Astrocyte (in vitro differentiated cells and primary cell): ENCODE measurements around the gene ADAMTS9. TPM values are rescaled to one million over a fixed set of nuclear protein-coding genes. Genes with fewer than 3 reads are reported as not detected.

Source experiments
- DNase-seq: peaks from one replicate; pipeline ENCODE4 v3.0.0-alpha.2; 2010; ENCODE audit warnings: low read depth
- FAIRE-seq: peaks from 2 replicates; lab custom pipeline; 2011; peaks lifted over from hg19 to GRCh38; lab: Jason Lieb, UNC
- H2AFZ ChIP-seq: 2 replicates; pipeline ENCODE4 v1.6.0; 2012; ENCODE audit warnings: low read depth, low read length, inconsistent platforms
- H3K27ac ChIP-seq: 2 replicates; pipeline ENCODE4 v1.5.1; 2011; ENCODE audit warnings: low read depth, low read length, inconsistent platforms
- H3K27me3 ChIP-seq: 2 replicates; pipeline ENCODE4 v1.6.0; 2011; ENCODE audit warnings: low read length, inconsistent platforms; ENCODE audit not compliant: insufficient read depth
- H3K36me3 ChIP-seq: 2 replicates; pipeline ENCODE4 v1.5.1; 2011; ENCODE audit warnings: low read length, inconsistent platforms; ENCODE audit not compliant: insufficient read depth
- H3K4me1 ChIP-seq: 2 replicates; pipeline ENCODE4 v1.5.1; 2011; ENCODE audit warnings: low read length, inconsistent platforms; ENCODE audit not compliant: insufficient read depth
- H3K4me2 ChIP-seq: 2 replicates; pipeline ENCODE4 v1.6.0; 2012; ENCODE audit warnings: low read length, inconsistent platforms
- H3K4me3 ChIP-seq: 2 replicates; pipeline ENCODE4 v1.5.1; 2011; ENCODE audit warnings: low read depth, mild to moderate bottlenecking, low read length, inconsistent platforms; ENCODE audit not compliant: insufficient read depth
- H3K79me2 ChIP-seq: 2 replicates; pipeline ENCODE4 v1.6.0; 2012; ENCODE audit warnings: mild to moderate bottlenecking, low read length, inconsistent platforms; ENCODE audit not compliant: insufficient read depth
- H3K9ac ChIP-seq: 2 replicates; pipeline ENCODE4 v1.6.0; 2012; ENCODE audit warnings: mild to moderate bottlenecking, low read length, inconsistent platforms
- H3K9me3 ChIP-seq: 2 replicates; pipeline ENCODE4 v1.5.1; 2012; ENCODE audit warnings: low read depth, mild to moderate bottlenecking, low read length, inconsistent platforms; ENCODE audit not compliant: insufficient read depth
- H4K20me1 ChIP-seq: 2 replicates; pipeline ENCODE4 v1.6.0; 2012; ENCODE audit warnings: low read length, inconsistent platforms; ENCODE audit not compliant: insufficient read depth
- H3K27ac Mint-ChIP-seq: one replicate; pipeline ENCODE4 v1.8.0; 2021; ENCODE audit warnings: mild to moderate bottlenecking, mixed read lengths; ENCODE audit not compliant: unreplicated experiment
- H3K27me3 Mint-ChIP-seq: one replicate; pipeline ENCODE4 v1.8.0; 2021; ENCODE audit warnings: low read depth, mixed read lengths; ENCODE audit not compliant: unreplicated experiment
- H3K36me3 Mint-ChIP-seq: one replicate; pipeline ENCODE4 v1.8.0; 2021; ENCODE audit warnings: low read depth, mixed read lengths; ENCODE audit not compliant: unreplicated experiment
- H3K4me1 Mint-ChIP-seq: one replicate; pipeline ENCODE4 v1.8.0; 2021; ENCODE audit warnings: low read depth, mixed read lengths; ENCODE audit not compliant: unreplicated experiment
- H3K4me3 Mint-ChIP-seq: one replicate; pipeline ENCODE4 v1.8.0; 2021; ENCODE audit warnings: mild to moderate bottlenecking, moderate library complexity, mixed read lengths; ENCODE audit not compliant: unreplicated experiment
- H3K9me3 Mint-ChIP-seq: one replicate; pipeline ENCODE4 v1.8.0; 2021; ENCODE audit warnings: mild to moderate bottlenecking, mixed read lengths; ENCODE audit not compliant: unreplicated experiment
- EZH2 ChIP-seq: IDR thresholded peaks from 2 replicates; pipeline ENCODE4 v1.6.1; 2012; ENCODE audit warnings: mild to moderate bottlenecking, low read length, inconsistent platforms; ENCODE audit not compliant: insufficient read depth
- total RNA-seq: library from RNA; stranded (reverse); gene quantifications from 2 replicates; pipeline ENCODE4 v1.2.1, GENCODE V29; 2021
- TF ChIP-seq, protein P1 (sequence below): IDR thresholded peaks from 2 replicates; pipeline ENCODE4 v1.5.1; 2011; ENCODE audit warnings: low read depth, mild to moderate bottlenecking, inconsistent platforms, low read length, moderate library complexity; ENCODE audit not compliant: insufficient read depth

ADAMTS9 gene
- total RNA-seq, 1 donor from 2014 or later, result 8.3 TPM

DNA sequence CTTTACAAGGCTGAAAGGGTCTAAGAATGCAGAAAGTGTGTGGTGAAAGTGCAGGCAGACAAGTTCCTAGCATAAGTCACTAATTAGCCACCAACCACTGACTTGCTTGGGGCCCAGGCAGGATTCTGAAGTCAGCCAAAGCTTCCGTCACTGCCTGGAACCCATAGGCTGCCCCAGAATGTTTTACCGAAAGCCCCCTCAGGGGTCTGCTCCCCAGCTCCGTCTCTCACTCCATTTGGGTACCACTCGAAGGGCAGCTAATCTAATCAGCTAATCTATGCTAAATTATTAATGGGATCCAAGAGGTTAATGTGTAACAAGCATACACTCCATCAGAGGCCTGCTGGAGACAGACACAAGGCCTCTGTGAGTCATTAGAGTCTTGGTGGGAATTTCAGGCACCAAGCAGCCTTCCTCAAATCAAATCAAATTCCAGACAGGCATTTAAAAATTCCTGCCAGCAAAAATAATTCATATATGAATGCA lies 13.2 kb downstream of the ADAMTS9 start:
- peak overlapping the region; percentile 48 for H3K27ac ChIP-seq
- no peaks in the 10 kb centered on the region for H3K79me2 ChIP-seq
- no peak overlapping the region for H3K4me3 ChIP-seq
- Mint-ChIP-seq H3K4me1 (peaks cover 16% of the 10 kb centered on the region), H3K27ac (peak overlapping the region; percentile 99), H3K36me3 (peaks cover 6% of the 10 kb centered on the region), H3K4me3 (no peak overlapping the region), H3K27me3 (peaks cover 12% of the 10 kb centered on the region), H3K9me3 (peaks cover 1% of the 10 kb centered on the region)
- FAIRE-seq (no peak), DNase-seq (peak; percentile 70)
- TF ChIP-seq EZH2, result no peak
- TF ChIP-seq, protein P1, sequence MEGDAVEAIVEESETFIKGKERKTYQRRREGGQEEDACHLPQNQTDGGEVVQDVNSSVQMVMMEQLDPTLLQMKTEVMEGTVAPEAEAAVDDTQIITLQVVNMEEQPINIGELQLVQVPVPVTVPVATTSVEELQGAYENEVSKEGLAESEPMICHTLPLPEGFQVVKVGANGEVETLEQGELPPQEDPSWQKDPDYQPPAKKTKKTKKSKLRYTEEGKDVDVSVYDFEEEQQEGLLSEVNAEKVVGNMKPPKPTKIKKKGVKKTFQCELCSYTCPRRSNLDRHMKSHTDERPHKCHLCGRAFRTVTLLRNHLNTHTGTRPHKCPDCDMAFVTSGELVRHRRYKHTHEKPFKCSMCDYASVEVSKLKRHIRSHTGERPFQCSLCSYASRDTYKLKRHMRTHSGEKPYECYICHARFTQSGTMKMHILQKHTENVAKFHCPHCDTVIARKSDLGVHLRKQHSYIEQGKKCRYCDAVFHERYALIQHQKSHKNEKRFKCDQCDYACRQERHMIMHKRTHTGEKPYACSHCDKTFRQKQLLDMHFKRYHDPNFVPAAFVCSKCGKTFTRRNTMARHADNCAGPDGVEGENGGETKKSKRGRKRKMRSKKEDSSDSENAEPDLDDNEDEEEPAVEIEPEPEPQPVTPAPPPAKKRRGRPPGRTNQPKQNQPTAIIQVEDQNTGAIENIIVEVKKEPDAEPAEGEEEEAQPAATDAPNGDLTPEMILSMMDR, result no peak
- H3K9me3 ChIP-seq, result no peaks in the 10 kb centered on the region
- no peaks in the 10 kb centered on the region for H4K20me1 ChIP-seq
- peaks cover 4% of the 10 kb centered on the region for H3K4me1 ChIP-seq
- no peak overlapping the region for H2AFZ ChIP-seq
- H3K9ac ChIP-seq, result no peak overlapping the region
- H3K4me2 ChIP-seq, result no peak overlapping the region
- no peaks in the 10 kb centered on the region for H3K27me3 ChIP-seq
- H3K36me3 ChIP-seq, result no peaks in the 10 kb centered on the region

DNA sequence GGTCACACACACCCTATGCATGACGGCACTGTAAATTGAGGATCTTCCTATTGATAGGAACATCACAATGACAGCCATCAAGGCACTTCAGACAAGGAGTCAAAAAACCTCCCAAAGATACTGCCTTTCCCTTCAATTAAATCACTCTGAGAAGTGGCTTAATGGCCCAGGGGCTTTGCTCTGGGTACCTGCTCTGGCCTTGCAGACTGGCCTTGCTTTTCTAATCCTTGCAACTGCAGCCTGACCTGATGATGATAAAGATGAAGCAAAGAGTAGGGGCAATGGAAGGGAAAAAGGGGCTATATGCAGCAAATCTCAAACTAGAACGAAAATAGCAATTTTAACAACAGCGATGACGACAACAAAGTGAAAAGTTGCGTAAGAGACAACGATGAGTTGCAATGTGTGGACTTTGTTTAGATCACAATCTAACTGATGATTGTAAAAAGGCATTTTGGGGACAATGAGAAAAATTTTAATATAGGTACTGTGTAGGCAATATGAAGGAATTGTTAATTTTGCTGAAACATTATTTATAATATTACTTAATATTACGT lies 14.6 kb downstream of the ADAMTS9 start:
- no peak for TF ChIP-seq EZH2
- TF ChIP-seq, protein P1, result no peak
- FAIRE-seq (peak; percentile 65), DNase-seq (no peak)
- no peaks in the 10 kb centered on the region for H3K27me3 ChIP-seq
- Mint-ChIP-seq H3K4me1 (peaks cover 25% of the 10 kb centered on the region), H3K36me3 (peaks cover 2% of the 10 kb centered on the region), H3K27ac (peak overlapping the region; percentile 8), H3K27me3 (peaks cover 5% of the 10 kb centered on the region), H3K4me3 (no peak overlapping the region), H3K9me3 (peaks cover 1% of the 10 kb centered on the region)
- no peak overlapping the region for H2AFZ ChIP-seq
- H3K4me2 ChIP-seq, result no peak overlapping the region
- no peak overlapping the region for H3K27ac ChIP-seq
- no peaks in the 10 kb centered on the region for H4K20me1 ChIP-seq
- no peak overlapping the region for H3K9ac ChIP-seq
- no peaks in the 10 kb centered on the region for H3K9me3 ChIP-seq
- H3K4me3 ChIP-seq, result no peak overlapping the region
- H3K79me2 ChIP-seq, result no peaks in the 10 kb centered on the region
- no peaks in the 10 kb centered on the region for H3K36me3 ChIP-seq
- peaks cover 4% of the 10 kb centered on the region for H3K4me1 ChIP-seq
